Liver (tissue), 9 donors: ENCODE results near the gene MAMSTR. TPM values are rescaled to one million over a fixed set of nuclear protein-coding genes. Genes with fewer than 3 reads are reported as not detected.

ENCODE experiments used
- DNase-seq: peaks from one replicate; pipeline ENCODE4 v3.0.0-alpha.2; 2017; ENCODE audit warnings: low spot score
- H3K27ac ChIP-seq, 2 donors: one replicate each; pipeline ENCODE4 v1.7.0; 2013; ENCODE audit warnings: inconsistent platforms in 2 of 2, low read length in 2 of 2, control low read depth in 1 of 2, low read depth in 1 of 2, mild to moderate bottlenecking in 1 of 2
- H3K27me3 ChIP-seq, 4 donors: one replicate each; pipeline versions ENCODE4 v1.6.1 to v1.7.0; 2013; ENCODE audit warnings: low read length in 3 of 4, inconsistent platforms in 1 of 4, mild to moderate bottlenecking in 1 of 4, moderate library complexity in 1 of 4; ENCODE audit not compliant: control insufficient read depth in 4 of 4, insufficient read depth in 4 of 4
- H3K36me3 ChIP-seq, 4 donors: one replicate each; pipeline versions ENCODE4 v1.6.1 to v1.7.0; 2013; ENCODE audit warnings: low read length in 3 of 4, mild to moderate bottlenecking in 3 of 4, low read depth in 1 of 4, moderate library complexity in 1 of 4; ENCODE audit not compliant: control insufficient read depth in 4 of 4, insufficient read depth in 3 of 4
- H3K4me1 ChIP-seq, 4 donors: one replicate each; pipeline versions ENCODE4 v1.6.1 to v1.7.0; 2013; ENCODE audit warnings: low read length in 3 of 4, mild to moderate bottlenecking in 3 of 4, moderate library complexity in 1 of 4; ENCODE audit not compliant: control insufficient read depth in 4 of 4, insufficient read depth in 4 of 4
- H3K4me3 ChIP-seq, 3 donors: one replicate each; pipeline versions ENCODE4 v1.6.1 to v1.7.0; 2013; ENCODE audit warnings: low read length in 3 of 3, control low read depth in 1 of 3, low read depth in 1 of 3, mild to moderate bottlenecking in 1 of 3
- H3K9ac ChIP-seq, 2 donors: one replicate each; pipeline ENCODE4 v1.7.0; 2013; ENCODE audit warnings: low read length in 2 of 2, mild to moderate bottlenecking in 2 of 2, moderate library complexity in 2 of 2, control low read depth in 1 of 2, low read depth in 1 of 2
- H3K9me3 ChIP-seq, 4 donors: one replicate each; pipeline versions ENCODE4 v1.6.1 to v1.7.0; 2013; ENCODE audit warnings: low read length in 3 of 4; ENCODE audit not compliant: control insufficient read depth in 4 of 4
- EGR1 ChIP-seq, 2 donors: IDR thresholded peaks; 2 replicates each; pipeline ENCODE4 v1.6.1; 2016 to 2018; ENCODE audit warnings: antibody characterized with exemption in 2 of 2, low read depth in 2 of 2
- FOXA1 ChIP-seq: IDR thresholded peaks from 2 replicates; pipeline ENCODE4 v1.6.1; 2016; ENCODE audit warnings: antibody characterized with exemption
- FOXA2 ChIP-seq: IDR thresholded peaks from 2 replicates; pipeline ENCODE4 v1.6.1; 2016; ENCODE audit warnings: antibody characterized with exemption
- GABPA ChIP-seq, 2 donors: IDR thresholded peaks in 1 of 2; conservative IDR thresholded peaks in 1 of 2; 2 replicates each; pipeline ENCODE4 v1.6.1; 2016; ENCODE audit warnings: antibody characterized with exemption in 2 of 2, mild to moderate bottlenecking in 1 of 2, moderate library complexity in 1 of 2
- HNF4A ChIP-seq, 2 donors: conservative IDR thresholded peaks; 2 replicates each; pipeline ENCODE4 v1.6.1; 2016; ENCODE audit warnings: antibody characterized with exemption in 2 of 2, mild to moderate bottlenecking in 2 of 2
- HNF4G ChIP-seq: IDR thresholded peaks from 2 replicates; pipeline ENCODE4 v1.6.1; 2016; ENCODE audit warnings: antibody characterized with exemption
- JUND ChIP-seq, 2 donors: IDR thresholded peaks; 2 replicates each; pipeline ENCODE4 v1.6.1; 2016; ENCODE audit warnings: antibody characterized with exemption in 2 of 2
- MAX ChIP-seq: IDR thresholded peaks from 2 replicates; pipeline ENCODE4 v1.6.1; 2016; ENCODE audit warnings: antibody characterized with exemption
- NR2F2 ChIP-seq: IDR thresholded peaks from 2 replicates; pipeline ENCODE4 v1.6.1; 2016; ENCODE audit warnings: antibody characterized with exemption
- RAD21 ChIP-seq, 2 donors: IDR thresholded peaks; 2 replicates each; pipeline ENCODE4 v1.6.1; 2016; ENCODE audit warnings: antibody characterized with exemption in 2 of 2, mild to moderate bottlenecking in 2 of 2
- SP1 ChIP-seq: IDR thresholded peaks from 2 replicates; pipeline ENCODE4 v1.6.1; 2018; ENCODE audit warnings: antibody characterized with exemption, mild to moderate bottlenecking
- TAF1 ChIP-seq: conservative IDR thresholded peaks from 2 replicates; pipeline ENCODE4 v1.6.1; 2016; ENCODE audit warnings: antibody characterized with exemption, mild to moderate bottlenecking
- WGBS: extraction: QIAGEN DNeasy Blood & Tissue Kit; methylation state at CpG from one replicate; pipeline ENCODE4 v1.1.7; 2013; 5-methylcytosine and 5-hydroxymethylcytosine counted together
- polyA plus RNA-seq, 2 donors: library from polyadenylated mRNA; stranded (reverse) in 1 of 2; unstranded in 1 of 2; fragments of 200-250 nt in 1 of 2; fragments of >200 nt in 1 of 2; fragmentation: Nextera tagmentation in 1 of 2; extraction: Ambion mirVana in 1 of 2; gene quantifications; one replicate each; pipeline versions ENCODE4 v1.2.1 to v1.2.3, GENCODE V29; 2013 to 2015
- total RNA-seq, 2 donors: library from RNA; depleted of rRNA; stranded (reverse); fragments of >200 nt; gene quantifications; one replicate each; pipeline ENCODE4 v1.2.3, GENCODE V29; 2014
- TF ChIP-seq, protein P1 (sequence below): fragments of 150-350 bp; IDR thresholded peaks from 2 replicates; pipeline ENCODE4 v1.5.1; 2017; ENCODE audit warnings: improper control_type of control experiment, low read depth, low read length; ENCODE audit not compliant: missing input control
- TF ChIP-seq, protein P2 (sequence below): IDR thresholded peaks from 2 replicates; pipeline ENCODE4 v1.6.1; 2016; ENCODE audit warnings: antibody characterized with exemption
- TF ChIP-seq, protein P3 (sequence below): IDR thresholded peaks from 2 replicates; pipeline ENCODE4 v1.6.1; 2016; ENCODE audit warnings: antibody characterized with exemption
- TF ChIP-seq, protein P4 (sequence below): IDR thresholded peaks from 2 replicates; pipeline ENCODE4 v1.6.1; 2016; ENCODE audit warnings: antibody characterized with exemption, mild to moderate bottlenecking
- donor health status: healthy.
- donor health status: healthy.
- donor health status: healthy.
- donor health status: healthy.
- donor health status: healthy.

The MAMSTR gene
- under 1 TPM; 0.08 to 0.09 TPM for total RNA-seq
- polyA plus RNA-seq, result under 1 TPM; 0.07 to 0.31 TPM

DNA sequence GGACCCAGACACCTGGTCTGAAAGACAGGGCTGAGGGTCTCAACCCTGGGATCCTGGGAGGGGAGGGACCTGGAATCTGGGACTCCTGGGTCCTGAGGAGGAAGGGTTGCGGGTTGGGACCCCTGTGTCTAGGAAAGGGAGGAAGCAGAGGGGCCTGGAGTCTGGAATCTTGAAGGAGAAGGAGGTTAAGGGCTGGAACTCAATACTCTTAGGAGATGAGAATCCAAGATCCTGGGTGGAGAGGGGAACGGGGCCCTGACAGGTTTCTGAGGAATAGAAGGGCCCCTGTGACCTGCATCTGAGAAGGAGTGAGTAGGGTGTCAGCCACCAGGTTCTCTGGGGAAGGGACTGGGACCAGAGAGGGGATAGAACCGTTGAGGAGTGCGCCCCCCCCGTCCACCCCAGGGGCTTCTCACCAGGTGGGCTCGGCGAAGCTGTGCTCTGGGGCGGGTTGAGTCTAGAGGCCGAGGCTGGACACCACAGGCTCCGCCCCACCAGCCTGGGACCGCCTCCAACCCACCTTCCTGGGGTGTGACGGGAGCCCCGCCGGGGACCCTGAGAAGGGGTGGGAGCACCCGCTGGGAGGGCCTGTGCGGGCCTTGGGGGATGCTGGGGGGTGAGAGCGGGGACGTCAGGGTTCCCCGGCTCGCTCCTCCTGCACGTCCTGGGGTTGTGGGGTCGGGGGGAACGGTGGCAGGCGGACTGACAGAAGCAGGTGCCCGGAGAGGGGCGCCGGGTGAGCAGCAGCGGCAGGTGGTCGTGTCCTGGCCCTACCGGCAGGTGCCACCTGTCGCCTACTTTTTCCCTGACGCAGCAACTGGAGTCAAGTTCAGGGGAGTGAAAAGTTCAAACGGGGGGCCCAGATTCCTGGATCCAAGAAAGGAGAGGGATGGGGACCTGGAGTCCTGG, at the start of gene MAMSTR:
TSS of gene MAMSTR (minus strand) at position 463 of the 909 bp plus-strand sequence. CDS start 694 bp downstream, outside the sequence.
- Histone ChIP-seq H3K9me3 (no peaks in the 10 kb centered on the region), H3K27ac (peak within 1 kb of the TSS; percentile 78 to 90), H3K27me3 (no peaks in the 10 kb centered on the region), H3K4me1 (peaks cover 0 to 19% (median 12%) of the 10 kb centered on the region in 4 donors), H3K36me3 (no peaks in the 10 kb centered on the region), H3K9ac (no peak within 1 kb of the TSS), H3K4me3 (no peak within 1 kb of the TSS)
- DNase-seq, result no peak
- WGBS, result 83% methylated on average over 33 of the region's 33 CpGs
- TF ChIP-seq, protein P1, sequence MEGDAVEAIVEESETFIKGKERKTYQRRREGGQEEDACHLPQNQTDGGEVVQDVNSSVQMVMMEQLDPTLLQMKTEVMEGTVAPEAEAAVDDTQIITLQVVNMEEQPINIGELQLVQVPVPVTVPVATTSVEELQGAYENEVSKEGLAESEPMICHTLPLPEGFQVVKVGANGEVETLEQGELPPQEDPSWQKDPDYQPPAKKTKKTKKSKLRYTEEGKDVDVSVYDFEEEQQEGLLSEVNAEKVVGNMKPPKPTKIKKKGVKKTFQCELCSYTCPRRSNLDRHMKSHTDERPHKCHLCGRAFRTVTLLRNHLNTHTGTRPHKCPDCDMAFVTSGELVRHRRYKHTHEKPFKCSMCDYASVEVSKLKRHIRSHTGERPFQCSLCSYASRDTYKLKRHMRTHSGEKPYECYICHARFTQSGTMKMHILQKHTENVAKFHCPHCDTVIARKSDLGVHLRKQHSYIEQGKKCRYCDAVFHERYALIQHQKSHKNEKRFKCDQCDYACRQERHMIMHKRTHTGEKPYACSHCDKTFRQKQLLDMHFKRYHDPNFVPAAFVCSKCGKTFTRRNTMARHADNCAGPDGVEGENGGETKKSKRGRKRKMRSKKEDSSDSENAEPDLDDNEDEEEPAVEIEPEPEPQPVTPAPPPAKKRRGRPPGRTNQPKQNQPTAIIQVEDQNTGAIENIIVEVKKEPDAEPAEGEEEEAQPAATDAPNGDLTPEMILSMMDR, result no peak
- TF ChIP-seq MAX (no peak), FOXA1 (no peak), JUND (IDR thresholded peaks at IDR 0.05) (no peak), HNF4G (no peak), RAD21 (IDR thresholded peaks at IDR 0.05) (no peak), SP1 (no peak), GABPA (IDR thresholded peaks at IDR 0.05 in 1 of 2, conservative IDR thresholded peaks at IDR 0.05 in 1 of 2) (no peak), NR2F2 (no peak), HNF4A (conservative IDR thresholded peaks at IDR 0.05) (no peak), EGR1 (IDR thresholded peaks at IDR 0.05; ENCODE audit: low read depth in 2 of 2) (no peak)
- TF ChIP-seq, protein P2, sequence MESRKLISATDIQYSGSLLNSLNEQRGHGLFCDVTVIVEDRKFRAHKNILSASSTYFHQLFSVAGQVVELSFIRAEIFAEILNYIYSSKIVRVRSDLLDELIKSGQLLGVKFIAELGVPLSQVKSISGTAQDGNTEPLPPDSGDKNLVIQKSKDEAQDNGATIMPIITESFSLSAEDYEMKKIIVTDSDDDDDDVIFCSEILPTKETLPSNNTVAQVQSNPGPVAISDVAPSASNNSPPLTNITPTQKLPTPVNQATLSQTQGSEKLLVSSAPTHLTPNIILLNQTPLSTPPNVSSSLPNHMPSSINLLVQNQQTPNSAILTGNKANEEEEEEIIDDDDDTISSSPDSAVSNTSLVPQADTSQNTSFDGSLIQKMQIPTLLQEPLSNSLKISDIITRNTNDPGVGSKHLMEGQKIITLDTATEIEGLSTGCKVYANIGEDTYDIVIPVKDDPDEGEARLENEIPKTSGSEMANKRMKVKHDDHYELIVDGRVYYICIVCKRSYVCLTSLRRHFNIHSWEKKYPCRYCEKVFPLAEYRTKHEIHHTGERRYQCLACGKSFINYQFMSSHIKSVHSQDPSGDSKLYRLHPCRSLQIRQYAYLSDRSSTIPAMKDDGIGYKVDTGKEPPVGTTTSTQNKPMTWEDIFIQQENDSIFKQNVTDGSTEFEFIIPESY, result no peak
- TF ChIP-seq, protein P3, sequence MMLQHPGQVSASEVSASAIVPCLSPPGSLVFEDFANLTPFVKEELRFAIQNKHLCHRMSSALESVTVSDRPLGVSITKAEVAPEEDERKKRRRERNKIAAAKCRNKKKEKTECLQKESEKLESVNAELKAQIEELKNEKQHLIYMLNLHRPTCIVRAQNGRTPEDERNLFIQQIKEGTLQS, result no peak

- no peak for DNase-seq
- WGBS, result 25% methylated on average over 11 of the region's 11 CpGs
- Histone ChIP-seq H3K27me3 (no peaks in the 10 kb centered on the region), H3K36me3 (no peaks in the 10 kb centered on the region), H3K4me3 (peak overlapping the region in 1 of 3 donors; percentile 12), H3K9me3 (no peaks in the 10 kb centered on the region), H3K27ac (peak overlapping the region; percentile 92 to 99), H3K9ac (peak overlapping the region in 1 of 2 donors; percentile 75), H3K4me1 (peaks cover 5 to 35% (median 9%) of the 10 kb centered on the region in 4 donors)
- TF ChIP-seq SP1 (peak; percentile 80), GABPA (IDR thresholded peaks at IDR 0.05 in 1 of 2, conservative IDR thresholded peaks at IDR 0.05 in 1 of 2) (no peak), FOXA2 (peak; percentile 41), TAF1 (peak; percentile 47), EGR1 (IDR thresholded peaks at IDR 0.05; ENCODE audit: low read depth in 2 of 2) (peak in 1 of 2 donors; percentile 18), RAD21 (IDR thresholded peaks at IDR 0.05) (peak; percentile 25 to 42), HNF4G (no peak), MAX (peak; percentile 49), NR2F2 (no peak)
- TF ChIP-seq, protein P1, result no peak
- TF ChIP-seq, protein P3, result no peak
- TF ChIP-seq, protein P4, sequence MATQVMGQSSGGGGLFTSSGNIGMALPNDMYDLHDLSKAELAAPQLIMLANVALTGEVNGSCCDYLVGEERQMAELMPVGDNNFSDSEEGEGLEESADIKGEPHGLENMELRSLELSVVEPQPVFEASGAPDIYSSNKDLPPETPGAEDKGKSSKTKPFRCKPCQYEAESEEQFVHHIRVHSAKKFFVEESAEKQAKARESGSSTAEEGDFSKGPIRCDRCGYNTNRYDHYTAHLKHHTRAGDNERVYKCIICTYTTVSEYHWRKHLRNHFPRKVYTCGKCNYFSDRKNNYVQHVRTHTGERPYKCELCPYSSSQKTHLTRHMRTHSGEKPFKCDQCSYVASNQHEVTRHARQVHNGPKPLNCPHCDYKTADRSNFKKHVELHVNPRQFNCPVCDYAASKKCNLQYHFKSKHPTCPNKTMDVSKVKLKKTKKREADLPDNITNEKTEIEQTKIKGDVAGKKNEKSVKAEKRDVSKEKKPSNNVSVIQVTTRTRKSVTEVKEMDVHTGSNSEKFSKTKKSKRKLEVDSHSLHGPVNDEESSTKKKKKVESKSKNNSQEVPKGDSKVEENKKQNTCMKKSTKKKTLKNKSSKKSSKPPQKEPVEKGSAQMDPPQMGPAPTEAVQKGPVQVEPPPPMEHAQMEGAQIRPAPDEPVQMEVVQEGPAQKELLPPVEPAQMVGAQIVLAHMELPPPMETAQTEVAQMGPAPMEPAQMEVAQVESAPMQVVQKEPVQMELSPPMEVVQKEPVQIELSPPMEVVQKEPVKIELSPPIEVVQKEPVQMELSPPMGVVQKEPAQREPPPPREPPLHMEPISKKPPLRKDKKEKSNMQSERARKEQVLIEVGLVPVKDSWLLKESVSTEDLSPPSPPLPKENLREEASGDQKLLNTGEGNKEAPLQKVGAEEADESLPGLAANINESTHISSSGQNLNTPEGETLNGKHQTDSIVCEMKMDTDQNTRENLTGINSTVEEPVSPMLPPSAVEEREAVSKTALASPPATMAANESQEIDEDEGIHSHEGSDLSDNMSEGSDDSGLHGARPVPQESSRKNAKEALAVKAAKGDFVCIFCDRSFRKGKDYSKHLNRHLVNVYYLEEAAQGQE, result peak; percentile 74
These were observed 49.6 kb upstream of the MAMSTR start for GRCh38 chr19:48768994-48769713.
